IMR-90 (cell line): ENCODE measurements around the gene SUCLA2. TPM values are rescaled to one million over a fixed set of nuclear protein-coding genes. Genes with fewer than 3 reads are reported as not detected.
A peak's percentile ranks its signal among the peaks of the same experiment; 100 is the strongest.

ENCODE experiments used
- ATAC-seq: fragments of 200-7000 bp; cut with Tn5 transposase; 2 replicates; pipeline ENCODE4 v1.9.1; 2020; ENCODE audit warnings: low read depth, mild to moderate bottlenecking, moderate library complexity
- BruUV-seq: library from RNA; stranded (reverse); fragments of 400-500 nt; replicated peaks from 2 replicates; lab custom pipeline; 2021; lab: Mats Ljungman, UMichigan
- CTCF ChIA-PET: fragments of 300-600 bp; formaldehyde crosslinking; extraction: SDS; loops from one replicate; lab custom pipeline; 2021; ENCODE audit warnings: antibody characterized with exemption; lab: Yijun Ruan, JAX
- POLR2A ChIA-PET: fragments of 300-600 bp; sonication (Branson Sonifier 250); formaldehyde crosslinking; loops from one replicate; lab custom pipeline; 2022; ENCODE audit warnings: antibody characterized with exemption; ENCODE audit not compliant: unreplicated experiment; lab: Charles Lee
- DNase-seq: peaks from one replicate; pipeline ENCODE4 v3.0.0; 2013
- H2AFZ ChIP-seq: replicated peaks from 2 replicates; pipeline ENCODE3; 2013; ENCODE audit warnings: low read length, mild to moderate bottlenecking; ENCODE audit not compliant: poor library complexity
- H2AK5ac ChIP-seq: 2 replicates; pipeline ENCODE4 v1.6.1; 2013; ENCODE audit warnings: low read depth, low read length, inconsistent platforms
- H2AK9ac ChIP-seq: replicated peaks from 2 replicates; pipeline ENCODE3; 2013; ENCODE audit warnings: mild to moderate bottlenecking, low read depth, low read length, moderate library complexity; ENCODE audit not compliant: poor library complexity
- H2BK120ac ChIP-seq: 2 replicates; pipeline ENCODE4 v1.6.1; 2013; ENCODE audit warnings: low read depth, low read length, inconsistent platforms
- H2BK15ac ChIP-seq: 3 replicates; pipeline ENCODE4 v1.6.1; 2013; ENCODE audit warnings: low read depth, low read length, inconsistent platforms
- H2BK20ac ChIP-seq: 2 replicates; pipeline ENCODE4 v1.6.1; 2013; ENCODE audit warnings: low read depth, mild to moderate bottlenecking, inconsistent platforms, low read length, moderate library complexity
- H2BK5ac ChIP-seq: 2 replicates; pipeline ENCODE4 v1.6.1; 2013; ENCODE audit warnings: mild to moderate bottlenecking, low read depth, low read length, inconsistent platforms; ENCODE audit not compliant: poor library complexity, severe bottlenecking
- H3K14ac ChIP-seq: replicated peaks from 2 replicates; pipeline ENCODE4 v1.6.1; 2013; ENCODE audit warnings: low read depth, low read length, inconsistent platforms
- H3K18ac ChIP-seq: 2 replicates; pipeline ENCODE4 v1.6.1; 2013; ENCODE audit warnings: low read depth, low read length, control low read depth
- H3K23ac ChIP-seq: 2 replicates; pipeline ENCODE4 v1.6.1; 2013; ENCODE audit warnings: low read depth, low read length, inconsistent platforms
- H3K27ac ChIP-seq: 2 replicates; pipeline ENCODE4 v1.5.1; 2013; ENCODE audit warnings: mild to moderate bottlenecking, control low read depth, low read length; ENCODE audit not compliant: insufficient read depth
- H3K27me3 ChIP-seq: 2 replicates; pipeline ENCODE4 v1.6.1; 2013; ENCODE audit warnings: low read length; ENCODE audit not compliant: control insufficient read depth, insufficient read depth
- H3K36me3 ChIP-seq: 2 replicates; pipeline ENCODE4 v1.6.1; 2013; ENCODE audit warnings: low read length, mixed read lengths; ENCODE audit not compliant: control insufficient read depth, insufficient read depth
- H3K4ac ChIP-seq: 2 replicates; pipeline ENCODE4 v1.6.1; 2013; ENCODE audit warnings: low read depth, low read length, inconsistent platforms
- H3K4me1 ChIP-seq: 2 replicates; pipeline ENCODE4 v1.6.1; 2013; ENCODE audit warnings: low read length, mixed read lengths; ENCODE audit not compliant: control insufficient read depth, insufficient read depth
- H3K4me2 ChIP-seq: 2 replicates; pipeline ENCODE4 v1.6.1; 2013; ENCODE audit warnings: low read depth, mild to moderate bottlenecking, control low read depth, low read length, moderate library complexity
- H3K4me3 ChIP-seq: 2 replicates; pipeline ENCODE4 v1.5.1; 2013; ENCODE audit warnings: low read depth, mild to moderate bottlenecking, control low read depth, low read length, moderate library complexity; ENCODE audit not compliant: insufficient read depth
- H3K56ac ChIP-seq: 2 replicates; pipeline ENCODE4 v1.6.1; 2013; ENCODE audit warnings: low read length, inconsistent platforms; ENCODE audit not compliant: insufficient read depth; ENCODE audit errors: extremely low read depth
- H3K79me1 ChIP-seq, 2 experiments: 2 replicates each; pipeline ENCODE4 v1.6.1; 2013; ENCODE audit warnings: low read length in 2 of 2, inconsistent platforms in 1 of 2, low read depth in 1 of 2
- H3K9ac ChIP-seq: 2 replicates; pipeline ENCODE4 v1.6.1; 2013; ENCODE audit warnings: low read depth, low read length, control low read depth
- H3K9me1 ChIP-seq: 2 replicates; pipeline ENCODE4 v1.6.1; 2013; ENCODE audit warnings: low read length, inconsistent platforms; ENCODE audit not compliant: insufficient read depth
- H3K9me3 ChIP-seq: 2 replicates; pipeline ENCODE4 v1.6.1; 2013; ENCODE audit warnings: low read length; ENCODE audit not compliant: control insufficient read depth, insufficient read depth
- H4K20me1 ChIP-seq: 2 replicates; pipeline ENCODE4 v1.6.1; 2013; ENCODE audit warnings: low read length, inconsistent platforms; ENCODE audit not compliant: insufficient read depth
- H4K5ac ChIP-seq: 2 replicates; pipeline ENCODE4 v1.6.1; 2013; ENCODE audit warnings: mild to moderate bottlenecking, low read depth, low read length, control low read depth
- H4K8ac ChIP-seq, 2 experiments: 2 replicates each; pipeline ENCODE4 v1.6.1; 2013; ENCODE audit warnings: low read depth in 2 of 2, low read length in 2 of 2, control low read depth in 1 of 2, inconsistent platforms in 1 of 2
- H4K91ac ChIP-seq: 2 replicates; pipeline ENCODE4 v1.6.1; 2013; ENCODE audit warnings: low read depth, low read length, inconsistent platforms; ENCODE audit not compliant: insufficient read depth
- CTCF ChIP-seq: conservative IDR thresholded peaks from 2 replicates; pipeline ENCODE4 v1.5.1; 2012; ENCODE audit warnings: mild to moderate bottlenecking, low read depth, low read length, improper control_type of control experiment
- MXI1 ChIP-seq: IDR thresholded peaks from 2 replicates; pipeline ENCODE4 v1.6.1; 2012; ENCODE audit warnings: low read depth, mild to moderate bottlenecking, low read length, moderate library complexity, borderline replicate concordance
- RFX5 ChIP-seq: IDR thresholded peaks from 2 replicates; pipeline ENCODE4 v1.8.0; 2012; ENCODE audit warnings: low read depth, mild to moderate bottlenecking, low read length, moderate library complexity
- SMC3 ChIP-seq: fragments of 150-350 bp; IDR thresholded peaks from 2 replicates; pipeline ENCODE4 v1.6.1; 2016; ENCODE audit warnings: low read depth, mild to moderate bottlenecking, antibody characterized with exemption, low read length, moderate library complexity
- WGBS, 2 experiments: methylation state at CpG; one replicate each; pipeline versions ENCODE4 v1.1.5 to v1.1.7; 2013; ENCODE audit warnings: missing lambda C conversion rate in 2 of 2; ENCODE audit not compliant: insufficient read length in 1 of 2; ENCODE audit errors: extremely low coverage in 2 of 2; 5-methylcytosine and 5-hydroxymethylcytosine counted together
- dilution Hi-C: fragments of 300-500 bp; cut with HindIII; formaldehyde crosslinking; loops from one replicate; pipeline ENCODE4 v1.14.3; 2018; ENCODE audit warnings: low sequenced_read_pairs; ENCODE audit not compliant: unreplicated experiment
- in situ Hi-C: fragments of 300-500 bp; cut with MboI; formaldehyde crosslinking; loops from 3 replicates; pipeline ENCODE4 v1.14.3; 2019; ENCODE audit warnings: low sequenced_read_pairs, inconsistent platforms, mixed read lengths
- intact Hi-C: fragments of 100-400 bp; cut with micrococcal nuclease; formaldehyde crosslinking; loops from 2 replicates; pipeline ENCODE4 v1.10.0; 2022
- polyA plus RNA-seq, 3 experiments: library from polyadenylated mRNA; depleted of rRNA; stranded (reverse); fragments of >200 nt; gene quantifications; 2 replicates each; pipeline ENCODE4 v1.2.3, GENCODE V29; 2012; ENCODE audit warnings: low replicate concordance in 1 of 3
- total RNA-seq: library from RNA; depleted of rRNA; stranded (reverse); fragments of >200 nt; gene quantifications from 2 replicates; pipeline ENCODE4 v1.2.3, GENCODE V29; 2012

The SUCLA2 gene
- total and polyA plus RNA-seq, 2 of the 4 experiments (the other 2 are of a cell fraction) = 31.5 to 36.1 TPM

DNA sequence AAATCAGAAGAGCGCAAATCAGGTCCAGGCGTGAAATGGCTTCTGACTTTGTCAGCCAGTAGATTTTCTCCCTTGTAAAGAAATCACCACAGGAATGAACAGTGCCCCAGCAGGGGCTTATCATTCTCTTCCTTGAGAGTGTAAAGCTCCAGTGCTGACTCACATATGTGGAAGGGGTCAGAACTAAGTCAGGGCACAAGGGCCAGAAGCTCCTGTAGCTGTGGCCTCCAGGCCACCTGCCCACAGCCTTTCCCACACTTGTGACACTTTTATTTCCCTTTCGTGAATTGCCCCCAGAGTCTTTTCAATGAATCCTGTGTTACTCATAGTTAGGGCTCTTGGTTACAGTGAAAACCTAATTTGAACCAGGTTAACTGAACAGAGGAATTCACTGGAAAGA is 99.6 kb downstream of the SUCLA2 start:
- no peak for TF ChIP-seq MXI1
- TF ChIP-seq SMC3 = no peak
- TF ChIP-seq RFX5 = no peak
- no peak for TF ChIP-seq CTCF
- no CpG with 5 or more reads among the region's 3 CpGs for WGBS, 2 experiments
- H2BK5ac ChIP-seq = no peak overlapping the region
- dilution Hi-C loops = no loop called here
- H3K4me1 ChIP-seq = peaks cover 4% of the 10 kb centered on the region; the same call in 1 of the 2 replicates
- H3K9me1 ChIP-seq = no peaks in the 10 kb centered on the region
- H2BK15ac ChIP-seq = no peak overlapping the region
- no peaks in the 10 kb centered on the region for H3K79me1 ChIP-seq
- H4K91ac ChIP-seq = no peak overlapping the region
- H3K4me3 ChIP-seq = no peak overlapping the region
- no TSS peak for BruUV-seq
- no peak overlapping the region for H3K56ac ChIP-seq
- no peak overlapping the region for H2AFZ ChIP-seq
- no peak overlapping the region for H3K4ac ChIP-seq
- DNase-seq = peak; percentile 37
- in situ Hi-C loops = no loop called here
- no peak overlapping the region for H2BK120ac ChIP-seq
- no peak overlapping the region for H4K8ac ChIP-seq
- no peak for ATAC-seq
- no peaks in the 10 kb centered on the region for H3K27me3 ChIP-seq
- CTCF ChIA-PET = no interaction called here
- no peak overlapping the region for H3K23ac ChIP-seq
- no peak overlapping the region for H3K27ac ChIP-seq
- H3K18ac ChIP-seq = no peak overlapping the region
- no peaks in the 10 kb centered on the region for H3K9me3 ChIP-seq
- no peak overlapping the region for H2BK20ac ChIP-seq
- intact Hi-C loops = no loop called here
- POLR2A ChIA-PET = no interaction called here
- no peaks in the 10 kb centered on the region for H4K20me1 ChIP-seq
- no peak overlapping the region for H4K5ac ChIP-seq
- H2AK9ac ChIP-seq = no peak overlapping the region
- no peak overlapping the region for H3K14ac ChIP-seq
- no peaks in the 10 kb centered on the region for H3K36me3 ChIP-seq
- no peak overlapping the region for H3K9ac ChIP-seq
- no peak overlapping the region for H3K4me2 ChIP-seq
- H2AK5ac ChIP-seq = no peak overlapping the region
